Activated naive CD4-positive, alpha-beta T cell treated with anti-CD3 and anti-CD28 coated beads, Interleukin-2, amount 10 ng/mL, durations not matched to agents 7 days and 5 days (primary cell): ENCODE data around the gene PPP2CA.
A peak's percentile ranks its signal among the peaks of the same experiment; 100 is the strongest.
"Not testable (repeated sequence)": the region's sequence is repeated elsewhere in the genome, so short reads cannot be mapped to it uniquely, and the experiment has no call there.

Experiments used
- CTCF ChIA-PET: fragments of 350-600 bp; sonication (Branson Sonifier 250); formaldehyde crosslinking; loops from one replicate; lab custom pipeline; 2021; ENCODE audit warnings: antibody characterized with exemption; lab: Charles Lee
- DNase-seq: peaks from one replicate; pipeline ENCODE4 v3.0.0-alpha.2; 2020
- H3K27ac Mint-ChIP-seq: one replicate; pipeline ENCODE4 v1.8.0; 2021; ENCODE audit warnings: mild to moderate bottlenecking, moderate library complexity, mixed read lengths
- H3K27me3 Mint-ChIP-seq: one replicate; pipeline ENCODE4 v1.8.0; 2021; ENCODE audit warnings: mild to moderate bottlenecking, mixed read lengths
- H3K36me3 Mint-ChIP-seq: one replicate; pipeline ENCODE4 v1.8.0; 2021; ENCODE audit warnings: mixed read lengths
- H3K4me1 Mint-ChIP-seq: one replicate; pipeline ENCODE4 v1.8.0; 2021; ENCODE audit warnings: mixed read lengths
- H3K4me3 Mint-ChIP-seq: one replicate; pipeline ENCODE4 v1.8.0; 2021; ENCODE audit warnings: mild to moderate bottlenecking, moderate library complexity, mixed read lengths
- H3K9me3 Mint-ChIP-seq: one replicate; pipeline ENCODE4 v1.8.0; 2021; ENCODE audit warnings: mixed read lengths

The PPP2CA gene

GRCh38 chr5:134225780-134226440, at the start of gene PPP2CA:
PPP2CA (minus strand) TSS chr5:134226073; CDS start chr5:134225861, 212 bp downstream.
- peaks cover 29% of the 10 kb centered on the region for H3K36me3 Mint-ChIP-seq
- H3K4me1 Mint-ChIP-seq: peaks cover 43% of the 10 kb centered on the region
- peaks cover 5% of the 10 kb centered on the region for H3K27me3 Mint-ChIP-seq
- H3K9me3 Mint-ChIP-seq: no peaks in the 10 kb centered on the region
- peak within 1 kb of the TSS; percentile 95 for H3K4me3 Mint-ChIP-seq
- peak within 1 kb of the TSS; percentile 99 for H3K27ac Mint-ChIP-seq
- CTCF ChIA-PET: interaction anchor here (1.1 to 2.1 kb wide), 5 partner anchors 39 to 362 kb away, joined by 3 to 7 read pairs (median 5); no protein-coding TSS in a partner anchor
- peak; percentile 99 for DNase-seq

GRCh38 chr5:134273642-134274395, 47.9 kb upstream of the PPP2CA start:
- Mint-ChIP-seq H3K36me3 (no peaks in the 10 kb centered on the region), H3K27ac (no peak overlapping the region), H3K4me3 (no peak overlapping the region), H3K9me3 (no peaks in the 10 kb centered on the region), H3K4me1 (no peaks in the 10 kb centered on the region), H3K27me3 (peaks cover 12% of the 10 kb centered on the region)
- CTCF ChIA-PET: no interaction called here
- no peak for DNase-seq

DNA sequence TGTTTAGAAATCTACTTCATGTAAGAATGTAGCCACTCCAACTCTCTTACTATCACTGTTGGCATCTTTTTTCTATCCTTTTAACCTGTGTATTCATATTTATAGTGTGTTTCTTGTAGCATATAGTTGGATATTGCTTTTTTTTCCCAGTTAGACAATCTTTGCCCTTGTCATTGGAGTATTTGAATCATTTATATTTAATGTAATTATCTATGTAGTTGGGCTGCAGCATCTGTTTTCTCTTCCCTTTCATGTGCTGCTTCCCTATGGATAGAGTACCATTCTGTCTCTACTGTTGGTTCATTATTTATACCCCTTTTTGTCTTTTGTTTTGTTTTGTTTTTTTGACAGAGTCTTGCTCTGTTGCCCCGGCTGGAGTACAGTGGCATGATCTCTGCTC, 45.2 kb upstream of the PPP2CA start:
- Mint-ChIP-seq H3K27me3 (peaks cover 15% of the 10 kb centered on the region), H3K9me3 (no peaks in the 10 kb centered on the region), H3K27ac (no peak overlapping the region), H3K4me3 (no peak overlapping the region), H3K36me3 (no peaks in the 10 kb centered on the region), H3K4me1 (no peaks in the 10 kb centered on the region)
- no peak for DNase-seq
- CTCF ChIA-PET: no interaction called here

DNA sequence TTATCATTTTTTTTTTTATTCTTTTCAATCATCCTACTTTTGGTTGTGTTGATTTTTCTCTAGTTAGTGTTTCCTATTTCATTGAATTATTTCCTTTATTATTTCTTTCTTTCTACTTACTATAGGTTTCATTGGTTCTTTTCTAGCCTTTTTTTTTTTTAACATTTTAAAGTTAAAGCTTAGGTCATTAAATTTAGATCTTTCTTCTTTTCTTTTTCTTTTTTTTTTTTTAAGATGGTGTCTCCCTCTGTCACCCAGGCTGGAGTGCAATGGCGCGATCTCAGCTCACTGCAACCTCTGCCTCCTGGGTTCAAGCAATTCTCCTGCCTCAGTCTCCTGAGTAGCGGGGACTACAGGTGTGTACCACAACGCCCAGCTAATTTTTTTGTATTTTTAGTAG, 43.0 kb upstream of the PPP2CA start:
- DNase-seq: no peak
- Mint-ChIP-seq H3K4me3 (no peak overlapping the region), H3K36me3 (no peaks in the 10 kb centered on the region), H3K27me3 (peaks cover 23% of the 10 kb centered on the region), H3K4me1 (no peaks in the 10 kb centered on the region), H3K27ac (no peak overlapping the region), H3K9me3 (peaks cover 5% of the 10 kb centered on the region)
- CTCF ChIA-PET: no interaction called here

DNA sequence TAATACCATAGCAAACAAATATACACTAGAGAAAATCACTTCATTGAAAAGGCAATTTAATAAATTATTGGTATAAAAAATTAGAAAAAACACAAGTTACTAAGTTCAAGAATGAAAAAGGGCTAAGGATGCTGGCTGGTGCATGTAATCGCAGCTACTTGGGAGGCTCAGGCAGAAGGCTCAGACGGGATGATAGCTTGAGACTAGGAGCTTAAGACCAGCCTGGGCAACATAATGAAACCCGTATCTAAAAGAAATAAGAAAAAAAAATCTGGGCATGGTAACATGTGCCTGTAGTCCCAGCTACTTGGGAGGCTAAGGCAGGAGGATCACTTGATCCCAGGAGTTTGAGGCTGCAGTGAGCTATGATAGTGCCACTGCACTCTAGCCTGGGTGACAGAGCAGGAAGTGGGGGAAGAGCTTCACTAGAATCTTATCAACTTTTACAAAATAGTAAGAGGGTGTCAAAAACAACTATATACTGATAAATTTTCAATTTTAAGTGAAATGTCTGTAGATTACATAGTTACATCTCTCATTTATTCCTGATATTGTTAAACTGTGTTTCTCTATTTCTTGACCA, 42.2 kb upstream of the PPP2CA start:
- no peaks in the 10 kb centered on the region for H3K4me1 Mint-ChIP-seq
- H3K27ac Mint-ChIP-seq: no peak overlapping the region
- peaks cover 27% of the 10 kb centered on the region for H3K27me3 Mint-ChIP-seq
- no peak overlapping the region for H3K4me3 Mint-ChIP-seq
- DNase-seq: no peak
- no peaks in the 10 kb centered on the region for H3K36me3 Mint-ChIP-seq
- CTCF ChIA-PET: no interaction called here
- H3K9me3 Mint-ChIP-seq: peaks cover 6% of the 10 kb centered on the region

GRCh38 chr5:134267366-134268018, 41.6 kb upstream of the PPP2CA start:
- Mint-ChIP-seq H3K9me3 (peaks cover 10% of the 10 kb centered on the region), H3K27me3 (peaks cover 27% of the 10 kb centered on the region), H3K36me3 (peaks cover 3% of the 10 kb centered on the region), H3K4me3 (no peak overlapping the region), H3K4me1 (no peaks in the 10 kb centered on the region), H3K27ac (no peak overlapping the region)
- CTCF ChIA-PET: no interaction called here
- DNase-seq: no peak

- H3K4me3 Mint-ChIP-seq: no peak overlapping the region
- CTCF ChIA-PET: no interaction called here
- peaks cover 14% of the 10 kb centered on the region for H3K9me3 Mint-ChIP-seq
- H3K36me3 Mint-ChIP-seq: peaks cover 3% of the 10 kb centered on the region
- peaks cover 41% of the 10 kb centered on the region for H3K27me3 Mint-ChIP-seq
- H3K27ac Mint-ChIP-seq: no peak overlapping the region
- DNase-seq: no peak
- no peaks in the 10 kb centered on the region for H3K4me1 Mint-ChIP-seq
Measured at GRCh38 chr5:134263801-134264200, 37.9 kb upstream of the PPP2CA start.

DNA sequence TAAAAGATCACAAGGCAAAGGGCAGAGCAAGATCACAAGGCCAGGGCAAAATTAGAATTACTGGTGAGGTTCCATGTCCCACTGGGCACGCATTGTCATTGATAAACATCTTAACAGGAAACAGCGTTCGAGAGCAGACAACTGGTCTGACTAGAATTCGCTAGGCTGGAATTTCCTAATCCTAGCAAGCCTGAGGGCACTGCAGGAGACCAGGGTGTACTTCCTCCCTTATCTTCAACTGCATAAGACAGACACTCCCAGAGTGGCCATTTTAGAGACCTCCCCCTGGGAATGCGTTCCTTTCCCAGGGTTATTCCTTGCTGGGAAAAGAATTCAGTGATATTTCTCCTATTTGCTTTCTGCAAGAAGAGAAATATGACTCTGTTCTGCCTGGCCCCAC, 36.8 kb upstream of the PPP2CA start:
- H3K9me3 Mint-ChIP-seq: peaks cover 14% of the 10 kb centered on the region
- CTCF ChIA-PET, H3K36me3 Mint-ChIP-seq, H3K4me1 Mint-ChIP-seq, H3K27ac Mint-ChIP-seq, DNase-seq, H3K4me3 Mint-ChIP-seq: not testable (repeated sequence)
- H3K27me3 Mint-ChIP-seq: peaks cover 34% of the 10 kb centered on the region

DNA sequence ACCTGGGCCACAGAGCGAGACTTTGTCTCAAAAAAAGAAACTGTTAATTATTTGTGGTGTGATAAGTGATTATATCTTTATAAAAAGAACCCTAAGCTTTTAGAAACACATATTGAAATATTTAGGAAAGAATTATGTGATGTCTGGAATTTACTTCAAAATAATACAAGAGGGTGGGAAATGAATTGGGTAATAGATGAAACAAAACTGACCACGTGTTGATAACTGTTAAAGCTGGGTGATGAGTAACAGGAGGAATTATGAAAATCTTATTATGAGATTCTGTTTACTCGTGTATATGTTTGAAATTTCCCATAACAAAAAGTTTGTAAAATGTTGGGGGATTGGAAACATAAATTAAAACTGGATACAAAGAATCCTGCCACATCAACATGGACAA, 33.0 kb upstream of the PPP2CA start:
- H3K4me3 Mint-ChIP-seq: no peak overlapping the region
- peaks cover 18% of the 10 kb centered on the region for H3K27me3 Mint-ChIP-seq
- DNase-seq: no peak
- H3K27ac Mint-ChIP-seq: no peak overlapping the region
- peaks cover 9% of the 10 kb centered on the region for H3K9me3 Mint-ChIP-seq
- H3K36me3 Mint-ChIP-seq: peaks cover 3% of the 10 kb centered on the region
- CTCF ChIA-PET: no interaction called here
- H3K4me1 Mint-ChIP-seq: no peaks in the 10 kb centered on the region

- CTCF ChIA-PET: no interaction called here
- H3K27ac Mint-ChIP-seq: no peak overlapping the region
- peaks cover under 1% of the 10 kb centered on the region for H3K9me3 Mint-ChIP-seq
- no peaks in the 10 kb centered on the region for H3K36me3 Mint-ChIP-seq
- DNase-seq: no peak
- peaks cover 13% of the 10 kb centered on the region for H3K27me3 Mint-ChIP-seq
- H3K4me1 Mint-ChIP-seq: no peaks in the 10 kb centered on the region
- no peak overlapping the region for H3K4me3 Mint-ChIP-seq
Measured at GRCh38 chr5:134257176-134257575, 31.3 kb upstream of the PPP2CA start.

- no peaks in the 10 kb centered on the region for H3K9me3 Mint-ChIP-seq
- no peaks in the 10 kb centered on the region for H3K36me3 Mint-ChIP-seq
- CTCF ChIA-PET: no interaction called here
- no peak overlapping the region for H3K27ac Mint-ChIP-seq
- H3K4me3 Mint-ChIP-seq: no peak overlapping the region
- no peak for DNase-seq
- H3K27me3 Mint-ChIP-seq: peaks cover 6% of the 10 kb centered on the region
- H3K4me1 Mint-ChIP-seq: no peaks in the 10 kb centered on the region
Measured at GRCh38 chr5:134255418-134256150, 29.7 kb upstream of the PPP2CA start.

DNA sequence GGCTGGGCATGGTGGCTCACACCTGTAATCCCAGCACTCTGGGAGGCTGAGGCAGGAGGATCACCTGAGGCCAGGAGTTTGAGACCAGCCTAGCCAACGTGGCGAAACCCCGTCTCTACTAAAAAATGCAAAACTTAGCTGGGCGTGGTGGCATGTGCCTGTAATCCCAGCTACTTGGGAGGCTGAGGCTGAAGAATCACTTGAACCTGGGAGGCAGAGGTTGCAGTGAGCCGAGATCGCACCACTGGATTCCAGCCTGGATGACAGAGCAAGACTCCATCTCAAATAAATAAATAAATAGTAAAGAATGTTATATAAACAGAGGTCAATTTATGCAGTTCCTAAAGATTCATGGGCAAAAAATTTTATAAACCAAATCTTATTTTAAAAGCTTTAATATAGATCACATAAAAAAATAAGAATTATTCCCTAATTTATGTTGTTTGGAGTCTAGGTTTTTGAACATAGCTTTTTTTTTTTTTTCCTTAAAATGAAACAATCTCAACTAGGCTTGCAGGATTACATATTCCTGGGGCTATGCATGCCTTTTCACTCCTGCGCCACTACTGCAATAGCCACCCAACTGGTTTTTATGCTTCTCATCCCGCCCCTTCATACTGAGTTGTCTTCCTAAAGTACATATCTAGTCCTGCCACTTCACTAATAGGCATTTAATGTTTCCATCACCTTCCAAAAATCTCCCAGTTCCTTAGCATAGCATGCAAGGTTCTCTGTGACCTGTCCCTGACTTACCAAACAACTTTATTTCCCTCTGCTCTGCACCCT, 27.7 kb upstream of the PPP2CA start:
- DNase-seq, H3K4me1 Mint-ChIP-seq, H3K27me3 Mint-ChIP-seq, H3K4me3 Mint-ChIP-seq, H3K9me3 Mint-ChIP-seq, CTCF ChIA-PET, H3K36me3 Mint-ChIP-seq, H3K27ac Mint-ChIP-seq: not testable (repeated sequence)

- Mint-ChIP-seq H3K27ac (no peak overlapping the region), H3K27me3 (peaks cover 8% of the 10 kb centered on the region), H3K4me3 (no peak overlapping the region), H3K9me3 (no peaks in the 10 kb centered on the region), H3K36me3 (no peaks in the 10 kb centered on the region), H3K4me1 (no peaks in the 10 kb centered on the region)
- CTCF ChIA-PET: no interaction called here
- DNase-seq: no peak
Measured at GRCh38 chr5:134252671-134253070, 26.8 kb upstream of the PPP2CA start.
